Activated T-cell treated with anti-CD3 and anti-CD28 coated beads, Interleukin-2, amount 50 U/mL, for 1 hour (primary cell): ENCODE measurements around the gene CEP170.
"Not testable (repeated sequence)": the region's sequence is repeated elsewhere in the genome, so short reads cannot be mapped to it uniquely, and the experiment has no call there.

ENCODE experiments used
- DNase-seq: peaks from one replicate; pipeline ENCODE4 v3.0.0-alpha.2; 2020

Gene CEP170

GRCh38 chr1:243230914-243231313 lies 24.2 kb downstream of the CEP170 start:
- no peak for DNase-seq

DNA sequence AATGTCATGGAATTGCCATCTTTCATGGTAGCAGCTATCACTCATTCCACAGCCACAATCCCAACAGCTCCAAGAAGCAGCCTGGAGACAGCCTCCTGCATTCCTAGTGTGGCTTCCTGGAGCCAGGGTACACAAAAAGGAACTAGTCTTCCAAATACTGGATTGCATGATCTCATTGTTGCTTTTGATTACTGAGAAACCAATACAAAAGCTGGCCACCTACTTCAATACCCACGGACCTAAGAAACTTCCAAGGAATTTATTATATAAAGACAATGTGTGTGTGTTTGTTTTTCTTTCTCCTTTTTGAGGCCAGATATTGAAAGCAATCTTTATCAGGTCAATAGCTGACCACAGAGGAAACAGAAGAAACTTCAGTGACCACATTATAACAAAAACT lies 25.6 kb downstream of the CEP170 start:
- no peak for DNase-seq

DNA sequence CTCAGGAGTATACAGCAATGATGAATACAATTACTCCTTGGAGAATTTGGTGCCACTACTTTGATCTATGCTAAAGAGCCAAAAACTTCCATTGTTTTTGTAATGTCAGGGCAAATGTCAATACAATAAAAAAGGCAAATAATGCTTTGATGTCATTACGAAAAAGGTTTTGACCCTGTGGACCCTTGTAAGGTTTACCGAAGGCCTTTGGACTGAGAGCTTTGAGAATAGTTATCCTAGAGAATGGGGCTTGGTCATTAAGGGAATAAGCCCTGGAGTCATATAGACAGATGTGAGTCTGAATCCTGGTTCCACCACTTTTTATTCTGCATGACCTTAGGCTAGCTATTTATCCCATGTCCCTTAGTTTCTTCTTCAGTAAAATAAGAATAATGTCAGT lies 27.5 kb downstream of the CEP170 start:
- DNase-seq = no peak

DNA sequence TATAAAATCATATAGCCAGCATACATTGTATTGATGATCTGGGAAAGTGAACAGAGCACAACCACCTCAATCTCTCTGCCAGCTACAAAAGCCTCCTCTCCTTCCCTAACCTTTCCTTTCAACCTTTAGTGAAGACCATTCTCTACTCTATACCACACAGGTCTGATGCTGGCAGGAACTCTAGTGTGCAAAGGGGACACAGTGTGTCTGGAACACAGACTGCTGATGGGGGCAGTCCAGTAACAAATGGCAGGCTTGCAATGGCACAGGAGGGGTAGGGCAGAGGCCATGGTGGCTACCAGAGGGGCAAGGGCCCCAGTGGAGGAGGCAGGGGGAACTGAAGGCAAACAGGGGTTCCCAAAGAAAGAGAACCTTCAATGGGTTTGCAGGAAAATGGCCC lies 37.0 kb downstream of the CEP170 start:
- no peak for DNase-seq

DNA sequence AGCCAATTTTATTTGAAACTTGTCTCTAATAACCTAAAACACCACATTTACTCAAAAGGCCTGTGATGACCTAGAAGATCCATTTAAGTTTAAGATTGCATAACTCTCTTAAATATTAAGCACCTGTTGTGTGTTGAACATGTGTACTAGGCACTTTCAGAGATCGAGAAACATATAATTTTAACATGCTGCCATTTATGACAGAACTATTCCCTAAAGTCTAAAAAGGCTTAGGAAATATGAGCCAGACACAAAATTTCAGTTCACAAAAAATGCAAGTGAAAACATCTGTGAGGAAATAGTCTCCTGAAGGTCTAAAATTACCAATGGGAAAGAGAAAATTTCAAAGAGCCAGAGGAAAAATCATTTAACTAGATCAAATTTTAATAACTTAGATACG lies 37.7 kb downstream of the CEP170 start:
- DNase-seq = no peak

DNA sequence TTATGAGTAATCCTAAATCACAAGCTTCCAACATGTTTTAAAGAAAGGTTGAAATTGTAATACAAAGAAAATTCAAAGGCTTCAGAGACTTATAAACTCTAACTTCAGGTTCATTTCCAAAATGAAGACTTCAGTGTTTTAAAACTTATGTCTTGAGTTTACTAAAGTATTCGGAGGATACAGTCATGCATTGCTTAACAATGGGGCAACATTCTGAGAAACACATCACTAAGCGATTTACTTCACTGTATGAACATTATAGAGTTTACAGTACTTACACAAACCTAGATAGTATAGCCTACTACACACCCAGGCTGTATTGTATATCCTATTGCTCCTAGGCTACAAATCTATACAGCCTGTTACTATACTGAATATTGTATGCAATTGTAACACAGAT lies 38.3 kb downstream of the CEP170 start:
- DNase-seq = no peak

DNA sequence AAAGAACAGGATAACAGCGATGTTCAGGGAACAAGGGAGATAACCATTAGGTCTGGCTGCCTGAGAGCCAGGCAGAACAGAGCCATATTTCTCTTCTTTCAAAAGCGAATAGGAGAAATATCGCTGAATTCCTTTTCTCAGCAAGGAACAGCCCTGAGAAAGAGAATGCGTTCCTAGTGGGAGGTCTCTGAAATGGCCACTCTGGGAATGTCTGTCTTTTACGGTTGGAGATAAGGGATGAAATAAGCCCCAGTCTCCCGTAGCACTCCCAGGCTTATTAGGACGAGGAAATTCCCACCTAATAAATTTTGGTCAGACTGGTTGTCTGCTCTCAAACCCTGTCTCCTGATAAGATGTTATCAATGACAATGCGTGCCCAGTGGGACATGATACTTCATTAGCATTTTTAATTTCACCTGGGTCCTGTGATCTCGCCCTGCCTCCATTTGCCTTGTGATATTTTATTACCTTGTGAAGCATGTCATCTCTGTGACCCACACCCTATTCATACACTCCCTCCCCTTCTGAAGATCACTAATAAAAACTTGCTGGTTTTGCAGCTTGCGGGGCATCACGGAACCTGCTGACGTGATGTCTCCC lies 39.7 kb downstream of the CEP170 start:
- DNase-seq = not testable (repeated sequence)

- no peak for DNase-seq
Observed at GRCh38 chr1:243213045-243213787, 41.9 kb downstream of the CEP170 start.

DNA sequence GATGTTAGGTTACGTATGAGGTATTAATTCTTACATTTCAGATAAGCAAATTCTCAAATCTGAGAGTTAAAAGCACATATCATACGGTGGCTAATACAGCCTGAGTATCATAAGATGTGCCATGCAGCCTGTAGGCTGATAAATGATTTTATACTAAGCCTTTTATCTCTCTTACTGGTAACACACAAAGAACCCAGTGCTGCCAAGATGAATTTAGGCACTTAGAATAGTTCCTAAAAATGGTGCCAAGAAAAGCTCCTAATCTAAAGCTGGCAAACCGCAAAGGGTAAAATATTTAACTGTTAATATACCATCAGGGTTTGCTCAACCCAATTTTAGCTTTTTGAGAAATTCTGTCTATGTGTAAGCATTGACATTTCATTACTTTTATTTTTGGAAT lies 43.1 kb downstream of the CEP170 start:
- not testable (repeated sequence) for DNase-seq

DNA sequence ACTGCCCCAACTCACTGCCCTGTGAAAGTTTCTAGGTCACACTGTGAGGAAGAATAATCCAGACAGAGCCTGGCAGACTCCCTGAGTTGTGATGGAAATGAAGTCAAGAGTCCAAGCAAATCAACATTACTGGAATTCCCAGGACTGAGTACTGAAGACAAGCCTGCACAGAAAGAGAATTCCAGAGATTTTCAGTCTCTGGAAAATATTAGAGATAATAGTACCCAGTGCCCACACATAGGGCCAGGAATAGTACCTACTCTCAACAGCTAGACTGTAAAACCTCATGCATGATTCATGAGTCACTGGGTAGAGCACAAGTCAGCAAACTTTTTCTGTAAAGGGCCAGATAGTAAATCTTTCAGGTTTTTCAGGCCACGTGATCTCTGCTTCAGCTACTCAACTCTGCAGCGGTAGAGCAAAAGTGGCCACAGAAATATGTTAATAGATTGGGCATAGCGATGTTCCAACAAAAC lies 50.0 kb downstream of the CEP170 start:
- not testable (repeated sequence) for DNase-seq

DNA sequence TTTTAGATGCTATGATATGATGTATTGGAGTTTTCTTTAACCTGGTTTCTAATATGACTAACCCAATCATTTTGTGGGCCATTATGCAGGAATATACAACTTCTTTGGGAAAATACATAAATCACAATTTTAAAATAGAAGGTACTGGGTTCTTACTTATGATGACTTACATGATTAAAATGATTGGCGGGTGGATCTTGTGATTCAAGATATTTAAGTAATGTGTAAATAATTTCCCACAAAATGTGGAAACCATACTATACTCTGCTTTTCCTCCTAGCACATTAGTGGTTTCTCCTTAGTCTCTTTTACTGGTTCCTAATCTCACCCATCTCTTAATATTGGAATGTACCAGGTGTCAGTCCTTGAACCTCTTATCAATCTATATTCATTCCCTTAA lies 50.7 kb downstream of the CEP170 start:
- DNase-seq = not testable (repeated sequence)

DNA sequence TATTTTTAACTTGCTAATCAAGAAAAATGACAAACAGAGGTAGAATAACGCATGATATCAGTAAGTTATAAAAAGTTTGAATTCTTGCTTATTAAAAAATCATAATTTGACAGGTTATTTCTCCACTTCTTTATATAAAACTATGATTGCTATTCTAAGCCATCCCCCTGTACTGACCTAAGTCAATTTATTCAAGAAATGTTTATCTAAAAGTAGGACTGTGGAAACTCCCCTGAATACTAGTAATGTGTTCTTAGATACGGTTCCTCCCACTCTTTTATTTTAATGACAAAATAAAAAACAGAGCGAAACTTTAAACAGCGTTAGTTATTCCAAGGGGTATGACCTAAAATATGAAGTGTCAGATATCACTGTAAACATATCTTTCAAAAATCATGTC lies 51.9 kb downstream of the CEP170 start:
- DNase-seq = not testable (repeated sequence)

DNA sequence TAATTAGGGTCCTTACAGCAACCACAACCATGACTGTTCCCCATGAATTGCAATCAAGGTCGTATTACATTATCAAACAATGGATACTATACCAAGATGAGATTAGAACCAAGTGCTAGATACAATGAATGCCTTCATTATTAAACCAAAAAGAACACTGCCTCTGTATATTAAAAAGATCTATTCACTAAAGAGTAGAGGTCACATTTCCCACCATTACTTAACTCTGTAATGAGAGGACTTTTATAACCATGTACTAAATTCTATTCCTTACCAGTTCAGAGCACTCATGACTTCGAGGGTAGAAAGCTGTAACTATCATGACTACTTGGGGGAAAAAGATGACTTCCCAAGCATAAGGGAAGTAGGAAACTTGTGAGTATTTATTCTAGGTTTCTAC lies 53.8 kb downstream of the CEP170 start:
- not testable (repeated sequence) for DNase-seq

DNA sequence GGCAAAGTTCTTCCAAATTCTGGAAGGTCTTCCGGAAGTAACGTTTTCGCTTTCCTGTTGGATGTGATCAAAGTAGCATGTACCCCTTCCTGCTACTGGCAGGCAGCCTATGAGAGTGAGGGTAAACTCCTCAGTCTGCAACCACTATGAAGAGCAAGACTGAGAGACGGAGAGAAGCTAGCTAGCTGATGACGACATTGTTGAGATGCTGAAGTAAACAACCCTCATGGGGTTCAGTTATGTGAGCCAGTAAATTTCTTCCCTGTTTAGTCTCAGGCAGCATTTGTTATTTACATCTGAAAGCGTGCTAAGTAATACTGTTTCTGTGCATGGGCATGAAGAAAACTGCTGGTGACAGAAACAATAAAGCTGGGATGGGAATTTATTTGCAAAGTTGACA lies 57.6 kb downstream of the CEP170 start:
- not testable (repeated sequence) for DNase-seq

DNA sequence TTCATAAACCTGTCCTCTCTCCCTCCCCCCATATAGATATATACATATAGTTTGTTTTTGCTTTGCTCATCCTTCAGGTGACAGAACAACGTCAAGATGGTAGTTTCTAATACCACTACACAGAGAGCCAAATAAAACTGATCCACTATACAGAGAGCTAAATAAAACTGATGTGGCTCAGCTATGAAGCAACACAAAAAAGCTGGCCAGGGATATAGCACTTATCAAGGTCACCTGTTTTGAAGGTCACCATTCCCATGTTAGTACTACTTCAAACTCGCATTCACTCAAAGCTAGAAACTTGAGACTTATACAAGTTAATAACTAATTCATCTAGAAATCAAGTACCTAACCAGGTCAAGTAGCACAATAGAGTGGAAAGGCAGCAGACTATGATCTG lies 61.8 kb downstream of the CEP170 start:
- not testable (repeated sequence) for DNase-seq

DNA sequence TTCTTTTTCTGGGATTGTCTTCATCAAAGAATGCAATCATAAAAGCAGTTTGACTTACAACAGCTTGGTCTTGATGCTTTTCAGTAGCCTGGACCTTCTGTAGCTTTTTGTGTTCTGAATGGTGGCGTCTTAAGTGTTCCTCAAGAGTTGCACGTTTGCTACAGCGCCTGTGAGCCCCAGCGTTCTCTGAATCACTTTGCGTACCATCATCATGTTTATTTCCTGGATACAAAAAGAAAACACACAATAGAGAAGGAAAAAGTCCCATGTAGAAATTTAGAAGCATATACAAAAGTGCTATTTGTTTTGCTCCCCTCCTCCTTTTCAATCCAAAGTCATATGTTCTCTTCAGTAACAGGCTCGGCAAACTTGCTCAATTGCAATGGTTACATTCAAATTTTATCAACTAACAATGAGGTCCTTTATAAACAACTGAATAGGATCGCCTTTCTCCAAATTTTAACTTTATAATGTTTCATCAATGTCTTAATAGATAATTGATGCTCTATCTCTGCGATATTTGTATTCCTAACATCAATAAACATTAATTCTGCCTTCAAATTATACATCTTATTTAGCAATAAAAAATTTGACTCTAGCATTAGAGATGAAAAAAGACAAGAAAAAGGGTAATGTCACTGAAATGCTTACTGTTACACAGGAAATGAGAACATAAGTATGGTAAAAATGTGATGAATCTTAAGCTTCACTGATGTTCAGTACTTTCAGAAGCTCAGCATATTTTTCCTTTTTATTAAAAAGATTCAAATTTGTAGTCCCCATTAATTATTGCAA lies 68.7 kb downstream of the CEP170 start:
- not testable (repeated sequence) for DNase-seq

DNA sequence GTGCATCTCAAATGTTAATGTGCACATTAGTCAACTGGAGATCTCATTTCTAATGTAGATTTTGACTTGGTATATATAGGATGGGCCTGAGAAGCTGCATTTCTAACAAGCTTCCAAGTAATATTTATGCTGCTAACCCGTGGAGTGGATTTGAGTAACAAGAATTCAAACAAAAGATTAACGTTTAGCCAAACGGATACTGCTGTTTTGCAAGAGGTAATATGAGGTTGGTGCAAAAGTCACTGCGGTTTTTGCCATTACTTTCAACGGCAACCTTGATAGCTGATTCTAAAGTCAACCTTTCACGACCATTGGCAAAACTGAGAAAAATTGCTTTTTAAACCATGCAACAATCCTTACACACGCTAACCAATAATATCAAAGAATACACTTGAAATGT lies 70.3 kb downstream of the CEP170 start:
- DNase-seq = not testable (repeated sequence)

- not testable (repeated sequence) for DNase-seq
Observed at GRCh38 chr1:243183661-243184060, 71.4 kb downstream of the CEP170 start.

DNA sequence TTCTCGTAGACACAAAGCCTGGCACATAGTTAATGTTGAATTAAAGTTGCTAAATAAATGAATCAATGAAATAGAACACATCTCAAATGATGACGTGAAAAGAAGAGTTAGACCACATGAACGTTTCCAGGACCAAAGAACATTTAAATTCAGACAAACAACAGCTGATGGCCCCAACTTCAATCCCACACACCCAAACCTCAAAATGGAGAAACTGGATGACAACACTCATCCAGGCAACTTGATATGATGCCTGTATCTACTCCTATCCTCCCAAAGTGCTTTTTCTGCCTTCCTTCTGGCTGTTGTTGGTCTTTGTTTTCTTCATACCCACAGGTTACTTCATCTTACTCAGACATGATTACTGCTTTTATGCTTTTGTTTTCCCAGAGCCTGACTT lies 71.9 kb downstream of the CEP170 start:
- DNase-seq = not testable (repeated sequence)

DNA sequence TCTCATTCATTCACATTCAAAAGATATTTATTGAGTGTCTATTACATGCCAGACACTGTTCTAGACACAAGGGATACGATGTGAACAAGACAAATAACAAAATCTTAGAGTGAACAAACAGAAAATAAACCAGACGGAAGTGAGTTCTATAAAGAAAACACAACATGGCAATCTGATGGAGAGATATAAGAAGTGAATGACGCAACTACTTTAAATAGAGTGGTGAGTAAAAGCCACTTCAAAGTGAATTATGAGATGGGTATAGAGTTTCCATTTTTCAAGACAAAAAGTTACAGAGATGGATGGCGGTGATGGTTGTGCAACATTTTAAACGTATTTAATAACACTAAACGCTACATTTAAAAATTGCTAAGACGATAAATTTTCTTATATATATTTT lies 75.4 kb downstream of the CEP170 start:
- no peak for DNase-seq

DNA sequence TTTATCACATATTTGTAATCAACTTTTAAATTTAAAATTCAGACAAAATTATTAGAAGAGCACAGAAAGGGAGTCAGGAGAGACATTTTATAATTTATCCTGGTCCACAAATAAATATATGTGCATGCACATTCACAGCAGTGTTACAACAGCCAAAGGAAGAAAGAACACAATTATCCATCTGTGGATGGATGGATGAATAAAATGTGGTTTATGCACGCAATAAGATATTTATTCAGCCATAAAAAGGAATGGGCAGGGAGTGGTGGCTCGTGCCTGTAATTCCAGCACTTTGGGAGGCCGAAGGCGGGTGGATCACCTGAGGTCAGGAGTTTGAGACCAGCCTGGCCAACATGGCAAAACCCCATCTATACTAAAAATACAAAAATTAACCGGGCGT lies 77.3 kb downstream of the CEP170 start:
- DNase-seq = not testable (repeated sequence)

DNA sequence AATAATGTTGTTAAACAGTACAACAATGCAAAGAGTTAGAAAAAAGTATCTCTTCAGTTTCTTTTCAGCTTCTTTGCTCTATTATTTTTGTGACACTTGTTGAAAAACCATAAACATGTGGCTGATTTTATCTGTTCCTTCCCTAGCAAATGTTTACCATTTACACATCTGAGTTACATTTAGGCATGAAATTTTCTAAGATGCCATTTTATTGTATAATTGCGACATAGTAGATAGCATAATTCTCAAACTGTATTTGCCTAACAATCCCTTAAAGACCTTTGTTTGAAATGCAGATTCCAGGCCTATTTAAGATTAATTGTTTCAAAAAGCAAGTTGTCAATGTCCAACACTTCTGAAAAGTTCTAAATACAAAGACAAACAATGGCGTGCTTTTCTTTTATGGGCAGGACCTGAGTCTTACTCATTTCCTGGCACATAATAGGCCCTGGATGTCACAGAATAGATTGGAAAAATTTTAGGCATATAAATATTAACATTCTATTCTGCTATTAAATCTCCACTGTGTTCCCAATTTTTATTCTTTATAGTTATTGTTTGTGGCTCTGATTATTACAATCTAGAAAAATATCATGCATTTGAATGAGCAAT lies 81.2 kb downstream of the CEP170 start:
- not testable (repeated sequence) for DNase-seq

DNA sequence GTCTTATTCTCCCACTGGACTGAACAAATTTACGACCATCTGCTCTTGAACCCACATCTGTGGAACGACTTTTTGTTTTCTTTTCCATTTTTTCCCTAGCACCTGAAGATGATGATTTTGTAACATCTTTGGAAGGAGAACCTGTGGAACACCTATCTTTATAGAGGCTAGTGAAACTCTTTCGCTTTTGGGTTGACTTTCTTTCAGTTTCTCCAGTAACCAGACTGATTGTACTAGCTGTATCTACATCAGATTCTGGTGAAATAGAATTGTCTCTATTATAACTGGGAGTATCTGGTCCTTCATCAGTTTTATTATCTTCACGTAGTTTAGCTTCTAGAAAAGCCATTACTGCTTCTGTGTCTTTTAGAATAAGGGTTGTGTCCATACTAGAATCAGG lies 90.2 kb downstream of the CEP170 start:
- not testable (repeated sequence) for DNase-seq
